K562 (cell line): ENCODE data around the gene HOXB8. TPM values are rescaled to one million over a fixed set of nuclear protein-coding genes. Genes with fewer than 3 reads are reported as not detected.

Experiments used
- BRD4 ChIP-seq: fragments of 200-600 bp; sonication (generic); IDR thresholded peaks from 2 replicates; pipeline ENCODE4 v1.6.1; 2017; ENCODE audit warnings: inconsistent platforms
- ERF ChIP-seq: fragments of 450-650 bp; formaldehyde crosslinking; IDR thresholded peaks from 2 replicates; pipeline ENCODE4 v1.4.0; 2020; ENCODE audit warnings: mild to moderate bottlenecking, mixed read lengths
- EWSR1 ChIP-seq: fragments of 450-650 bp; IDR thresholded peaks from 2 replicates; pipeline ENCODE4 v1.6.1; 2018; ENCODE audit warnings: borderline replicate concordance, mild to moderate bottlenecking, low read depth, moderate library complexity; ENCODE audit not compliant: partially characterized antibody
- FOXP1 ChIP-seq: sonication (generic); formaldehyde crosslinking; IDR thresholded peaks from 2 replicates; pipeline ENCODE4 v1.8.0; 2022; ENCODE audit warnings: mild to moderate bottlenecking, missing genetic modification reagents
- HMBOX1 ChIP-seq: sonication (generic); IDR thresholded peaks from 2 replicates; pipeline ENCODE4 v1.6.1; 2016
- ILF3 ChIP-seq: fragments of 450-650 bp; IDR thresholded peaks from 2 replicates; pipeline ENCODE4 v1.6.1; 2018; ENCODE audit warnings: antibody characterized with exemption, mild to moderate bottlenecking, moderate library complexity, borderline replicate concordance
- KDM5B ChIP-seq: fragments of 200-600 bp; sonication (generic); IDR thresholded peaks from 2 replicates; pipeline ENCODE4 v1.6.1; 2012; ENCODE audit warnings: low read depth, mild to moderate bottlenecking, moderate library complexity, low read length, control low read depth, inconsistent platforms; ENCODE audit not compliant: insufficient replicate concordance
- MAFF ChIP-seq: IDR thresholded peaks from 2 replicates; pipeline ENCODE4 v1.6.1; 2012; ENCODE audit warnings: low read length, improper control_type of control experiment
- PHF8 ChIP-seq: fragments of 200-600 bp; sonication (generic); IDR thresholded peaks from 2 replicates; pipeline ENCODE4 v1.6.1; 2012; ENCODE audit warnings: mixed run types, mild to moderate bottlenecking, inconsistent platforms, low read length, moderate library complexity, borderline replicate concordance
- POLR3G ChIP-seq: IDR thresholded peaks from 2 replicates; pipeline ENCODE4 v1.6.1; 2011; ENCODE audit not compliant: insufficient read length, insufficient replicate concordance; ENCODE audit errors: extremely low read depth
- PRPF4 ChIP-seq: fragments of 200-400 bp; formaldehyde crosslinking; IDR thresholded peaks from one replicate; pipeline ENCODE4 v1.6.1; 2017; ENCODE audit warnings: low read length, low read depth, mild to moderate bottlenecking; ENCODE audit not compliant: insufficient read depth, poor library complexity, severe bottlenecking
- SIX5 ChIP-seq, 2 experiments: IDR thresholded peaks; 2 replicates each; pipeline ENCODE4 v1.6.1; 2011; ENCODE audit warnings: low read length in 2 of 2, borderline replicate concordance in 1 of 2, low read depth in 1 of 2, mild to moderate bottlenecking in 1 of 2, moderate library complexity in 1 of 2; ENCODE audit not compliant: insufficient read depth in 1 of 2
- SP1 ChIP-seq: sonication (generic); formaldehyde crosslinking; IDR thresholded peaks from 2 replicates; pipeline ENCODE4 v1.8.1; 2022; ENCODE audit warnings: mild to moderate bottlenecking, missing genetic modification reagents
- VEZF1 ChIP-seq: fragments of 200-800 bp; sonication (Bioruptor generic); IDR thresholded peaks from 2 replicates; pipeline ENCODE4 v1.6.1; 2017; ENCODE audit warnings: missing genetic modification characterization, missing compliant biosample characterization
- ZBTB2 ChIP-seq: fragments of 450-650 bp; IDR thresholded peaks from 2 replicates; pipeline ENCODE4 v1.6.1; 2016; ENCODE audit warnings: antibody characterized with exemption
- ZNF134 ChIP-seq: fragments of 250-450 bp; sonication (Bioruptor Pico); conservative IDR thresholded peaks from 2 replicates; pipeline ENCODE4 v1.4.0; 2020
- ZNF143 ChIP-seq: sonication (generic); formaldehyde crosslinking; IDR thresholded peaks from 2 replicates; pipeline ENCODE4 v1.9.0; 2022; ENCODE audit warnings: mild to moderate bottlenecking, missing genetic modification reagents
- ZNF217 ChIP-seq: sonication (generic); formaldehyde crosslinking; IDR thresholded peaks from 2 replicates; pipeline ENCODE4 v1.8.0; 2022; ENCODE audit warnings: mild to moderate bottlenecking, missing genetic modification reagents
- ZNF324 ChIP-seq: fragments of 250-450 bp; sonication (Bioruptor Pico); IDR thresholded peaks from 2 replicates; pipeline ENCODE4 v1.4.0; 2020; ENCODE audit warnings: mild to moderate bottlenecking
- ZNF41 ChIP-seq: fragments of 250-450 bp; sonication (Bioruptor Pico); conservative IDR thresholded peaks from 2 replicates; pipeline ENCODE4 v1.4.0; 2020; ENCODE audit warnings: mild to moderate bottlenecking
- ZNF512 ChIP-seq: IDR thresholded peaks from 2 replicates; pipeline ENCODE4 v1.6.1; 2016; ENCODE audit warnings: missing genetic modification characterization, missing compliant biosample characterization
- ZNF695 ChIP-seq: fragments of 450-650 bp; formaldehyde crosslinking; IDR thresholded peaks from 2 replicates; pipeline ENCODE4 v1.4.0; 2020; ENCODE audit warnings: mild to moderate bottlenecking, moderate library complexity
- ZNF699 ChIP-seq: fragments of 250-450 bp; sonication (Bioruptor Pico); IDR thresholded peaks from 2 replicates; pipeline ENCODE4 v1.8.0; 2021; ENCODE audit warnings: mild to moderate bottlenecking, moderate library complexity; ENCODE audit not compliant: insufficient replicate concordance
- polyA plus RNA-seq, 8 experiments: library from polyadenylated mRNA; depleted of rRNA in 4 of 8; stranded (reverse) in 5 of 8; unstranded in 3 of 8; fragments of >200 nt; fragmentation: Nextera tagmentation in 2 of 8; fragmentation: Illumina TruSeq in 1 of 8; extraction: Ambion mirVana in 2 of 8; extraction: Trizol in 1 of 8; gene quantifications; 2 replicates each; pipeline versions ENCODE4 v1.2.1 to v1.2.3, GENCODE V29; 2011 to 2014; ENCODE audit warnings: inconsistent platforms in 1 of 8, missing spikeins in 1 of 8
- total RNA-seq, 7 experiments: library from RNA; depleted of rRNA in 6 of 7; stranded (reverse); fragments of >200 nt in 6 of 7; fragmentation: Illumina TruSeq in 2 of 7; extraction: Trizol in 2 of 7; gene quantifications; 2 replicates each; pipeline versions ENCODE4 v1.2.1 to v1.2.3, GENCODE V29; 2011 to 2021; ENCODE audit warnings: low replicate concordance in 1 of 7

The HOXB8 gene
- total and polyA plus RNA-seq, 9 of the 15 experiments (the other 6 are each of a cell fraction or from before 2014, with no cell fraction given): 0.52 to 23.8 (median 3.6) TPM

- TF ChIP-seq ZNF512 (tag): no peak
- TF ChIP-seq BRD4: no peak
- no peak for TF ChIP-seq FOXP1
- TF ChIP-seq PRPF4: no peak
- TF ChIP-seq ZNF143 (CRISPR knock-in tag): no peak
- no peak for TF ChIP-seq SIX5 (IDR thresholded peaks at IDR 0.05; ENCODE audit: borderline replicate concordance in 1 of 2, insufficient read depth in 1 of 2, low read depth in 1 of 2, low read length in 2 of 2)
- peak; percentile 5; the same call in 1 of the 2 replicates for TF ChIP-seq SP1 (CRISPR knock-in tag)
- TF ChIP-seq ERF (CRISPR knock-in tag): no peak
- TF ChIP-seq ZNF41 (CRISPR knock-in tag): no peak; the same call in 1 of the 2 replicates
- TF ChIP-seq POLR3G: no peak
- TF ChIP-seq KDM5B: peak; percentile 59
- peak; percentile 25; the same call in 1 of the 2 replicates for TF ChIP-seq PHF8
- TF ChIP-seq ZNF324: no peak
- no peak for TF ChIP-seq ZNF695 (CRISPR knock-in tag)
- no peak for TF ChIP-seq ZBTB2
- peak; percentile 46; the same call in 1 of the 2 replicates for TF ChIP-seq VEZF1
- TF ChIP-seq ZNF217: no peak
- TF ChIP-seq EWSR1: no peak
- TF ChIP-seq MAFF: no peak
- no peak for TF ChIP-seq HMBOX1
- TF ChIP-seq ZNF134 (CRISPR knock-in tag): no peak
- TF ChIP-seq ZNF699 (CRISPR knock-in tag): no peak
- no peak for TF ChIP-seq ILF3
Measured at GRCh38 chr17:48627623-48628521, 12.8 kb upstream of the HOXB8 start (continued).
